GM18517 (cell line): ENCODE data around the gene PHRF1.

Experiments
- ATAC-seq: cut with Tn5 transposase; IDR thresholded peaks from one replicate; pipeline ENCODE4 v1.9.1; 2021; ENCODE audit warnings: mild to moderate bottlenecking, moderate library complexity; ENCODE audit not compliant: unreplicated experiment

PHRF1 gene

GRCh38 chr11:556662-557256 lies 19.5 kb upstream of the PHRF1 start:
- no peak for ATAC-seq

GRCh38 chr11:557328-558132 lies 18.7 kb upstream of the PHRF1 start:
- ATAC-seq: no peak

- no peak for ATAC-seq
Observed at GRCh38 chr11:558503-558902, 17.8 kb upstream of the PHRF1 start.

- ATAC-seq: no peak
Observed at GRCh38 chr11:559020-559620, 17.1 kb upstream of the PHRF1 start.

- ATAC-seq: no peak
Observed at GRCh38 chr11:559712-560304, 16.5 kb upstream of the PHRF1 start.

GRCh38 chr11:560305-561147 lies 15.7 kb upstream of the PHRF1 start, which contains the start of the genes LMNTD2 and RASSF7:
TSS of gene LMNTD2 (minus strand) at chr11:560738. CDS start at chr11:560716, 22 bp downstream.
TSS of gene RASSF7 (plus strand) at chr11:560970. CDS start at chr11:561769, 799 bp downstream.
- ATAC-seq: peak; percentile 58

- peak; percentile 34 for ATAC-seq
Observed at GRCh38 chr11:561148-562003, 14.9 kb upstream of the PHRF1 start.

- ATAC-seq: no peak
Observed at GRCh38 chr11:562046-562645, 14.1 kb upstream of the PHRF1 start.

- ATAC-seq: no peak
Observed at GRCh38 chr11:563066-563811, 13.0 kb upstream of the PHRF1 start.

- ATAC-seq: no peak
Observed at GRCh38 chr11:563812-564578, 12.3 kb upstream of the PHRF1 start.

GRCh38 chr11:565921-566509 lies 10.3 kb upstream of the PHRF1 start:
- ATAC-seq: no peak

GRCh38 chr11:567011-567628 lies 9.2 kb upstream of the PHRF1 start:
- ATAC-seq: no peak

GRCh38 chr11:567629-568292 lies 8.5 kb upstream of the PHRF1 start:
- no peak for ATAC-seq

GRCh38 chr11:568306-569157 lies 7.7 kb upstream of the PHRF1 start:
- peak; percentile 86 for ATAC-seq

- no peak for ATAC-seq
Observed at GRCh38 chr11:569158-569885, 6.9 kb upstream of the PHRF1 start.
